Sigmoid colon (tissue), 7 donors: ENCODE measurements around the gene SMAP2. TPM values are rescaled to one million over a fixed set of nuclear protein-coding genes. Genes with fewer than 3 reads are reported as not detected.

Source experiments
- DNase-seq: peaks from one replicate; pipeline ENCODE4 v3.0.0-alpha.2; 2019
- H3K27ac ChIP-seq, 4 donors: fragments of 200-600 bp; sonication (generic); one replicate each; pipeline ENCODE4 v1.5.1; 2016 to 2019; ENCODE audit warnings: mild to moderate bottlenecking in 1 of 4
- H3K27me3 ChIP-seq, 3 donors: fragments of 200-600 bp; sonication (generic); one replicate each; pipeline ENCODE4 v1.5.1; 2019; ENCODE audit warnings: mild to moderate bottlenecking in 1 of 3
- H3K36me3 ChIP-seq, 4 donors: fragments of 200-600 bp; sonication (generic); one replicate each; pipeline ENCODE4 v1.5.1; 2016 to 2019
- H3K4me1 ChIP-seq, 4 donors: fragments of 200-600 bp; sonication (generic); one replicate each; pipeline ENCODE4 v1.5.1; 2017 to 2019
- H3K4me3 ChIP-seq, 4 donors: fragments of 200-600 bp; sonication (generic); one replicate each; pipeline ENCODE4 v1.5.1; 2017 to 2019; ENCODE audit warnings: mild to moderate bottlenecking in 2 of 4, moderate library complexity in 1 of 4
- H3K9me3 ChIP-seq, 4 donors: fragments of 200-600 bp in 3 of 4; sonication (generic) in 3 of 4; one replicate each; pipeline versions ENCODE4 v1.5.1 to v1.6.1; 2013 to 2019
- EP300 ChIP-seq, 4 donors: sonication (generic); formaldehyde crosslinking; IDR thresholded peaks; one replicate each; pipeline ENCODE4 v1.6.1; 2017; ENCODE audit warnings: antibody characterized with exemption in 4 of 4
- POLR2A ChIP-seq, 2 donors: fragments of 450-650 bp; IDR thresholded peaks; one replicate each; pipeline ENCODE4 v1.6.1; 2016; ENCODE audit warnings: antibody characterized with exemption in 2 of 2, mild to moderate bottlenecking in 2 of 2, moderate library complexity in 2 of 2
- POLR2AphosphoS5 ChIP-seq, 4 donors: sonication (generic); formaldehyde crosslinking; IDR thresholded peaks; one replicate each; pipeline ENCODE4 v1.6.1; 2017; ENCODE audit warnings: antibody characterized with exemption in 4 of 4
- WGBS, 2 donors: extraction: QIAGEN DNeasy Blood & Tissue Kit; methylation state at CpG; one replicate each; pipeline ENCODE4 v1.1.7; 2013; 5-methylcytosine and 5-hydroxymethylcytosine counted together
- intact Hi-C: fragments of 100-400 bp; cut with DNase I; formaldehyde crosslinking; loops from one replicate; pipeline ENCODE4 v1.15.1; 2023
- polyA plus RNA-seq, 3 donors: library from polyadenylated mRNA; stranded (reverse); fragments of 200-250 nt; gene quantifications; one replicate each; pipeline ENCODE4 v1.2.3, GENCODE V29; 2013
- total RNA-seq, 4 donors: library from RNA; depleted of rRNA; stranded (reverse); fragments of >200 nt; gene quantifications; one replicate each; pipeline ENCODE4 v1.1.0, GENCODE V29; 2016
- TF ChIP-seq, protein P1 (sequence below), 4 experiments: fragments of 450-650 bp in 3 of 4; fragments of 200-600 bp in 1 of 4; IDR thresholded peaks; one replicate each; pipeline ENCODE4 v1.5.1; 2016 to 2019; ENCODE audit warnings: antibody characterized with exemption in 4 of 4, mild to moderate bottlenecking in 3 of 4, moderate library complexity in 2 of 4
- donor health status: healthy with polysubstance abuse.
- donor health status: Bipolar disorder and iron deficiency.
- donor health status: healthy.

The SMAP2 gene
- total and polyA plus RNA-seq, 7 donors: 20.5 to 113 (median 24.3) TPM

DNA sequence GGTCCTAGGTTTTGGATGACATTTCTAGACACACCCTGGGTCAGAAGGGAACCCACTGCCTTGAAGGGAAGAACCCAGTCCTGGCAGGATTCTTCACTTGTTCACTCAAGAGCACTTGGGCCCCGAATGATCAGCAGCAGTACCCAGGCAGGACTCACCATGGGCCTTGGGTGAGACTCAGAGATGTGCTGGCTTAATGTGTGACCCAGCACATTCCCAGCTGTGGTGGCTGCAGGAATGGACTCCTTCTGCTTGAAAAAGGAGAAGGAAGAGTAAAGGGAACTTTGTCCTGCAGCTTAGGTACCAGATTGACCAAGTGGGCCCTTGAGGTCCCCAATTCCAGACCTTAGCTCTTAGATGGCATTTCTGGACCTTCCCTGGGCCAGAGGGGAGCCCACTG lies 12.3 kb upstream of the SMAP2 start:
- intact Hi-C loops: no loop called here
- no peaks in the 10 kb centered on the region for H3K27me3 ChIP-seq
- no peak overlapping the region for H3K27ac ChIP-seq
- peaks cover 0 to 11% (median 0%) of the 10 kb centered on the region in 4 donors for H3K9me3 ChIP-seq
- no peak for DNase-seq
- TF ChIP-seq EP300 (IDR thresholded peaks at IDR 0.05): no peak
- TF ChIP-seq, protein P1, sequence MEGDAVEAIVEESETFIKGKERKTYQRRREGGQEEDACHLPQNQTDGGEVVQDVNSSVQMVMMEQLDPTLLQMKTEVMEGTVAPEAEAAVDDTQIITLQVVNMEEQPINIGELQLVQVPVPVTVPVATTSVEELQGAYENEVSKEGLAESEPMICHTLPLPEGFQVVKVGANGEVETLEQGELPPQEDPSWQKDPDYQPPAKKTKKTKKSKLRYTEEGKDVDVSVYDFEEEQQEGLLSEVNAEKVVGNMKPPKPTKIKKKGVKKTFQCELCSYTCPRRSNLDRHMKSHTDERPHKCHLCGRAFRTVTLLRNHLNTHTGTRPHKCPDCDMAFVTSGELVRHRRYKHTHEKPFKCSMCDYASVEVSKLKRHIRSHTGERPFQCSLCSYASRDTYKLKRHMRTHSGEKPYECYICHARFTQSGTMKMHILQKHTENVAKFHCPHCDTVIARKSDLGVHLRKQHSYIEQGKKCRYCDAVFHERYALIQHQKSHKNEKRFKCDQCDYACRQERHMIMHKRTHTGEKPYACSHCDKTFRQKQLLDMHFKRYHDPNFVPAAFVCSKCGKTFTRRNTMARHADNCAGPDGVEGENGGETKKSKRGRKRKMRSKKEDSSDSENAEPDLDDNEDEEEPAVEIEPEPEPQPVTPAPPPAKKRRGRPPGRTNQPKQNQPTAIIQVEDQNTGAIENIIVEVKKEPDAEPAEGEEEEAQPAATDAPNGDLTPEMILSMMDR (IDR thresholded peaks at IDR 0.05): no peak
- no peak for TF ChIP-seq POLR2A (IDR thresholded peaks at IDR 0.05)
- TF ChIP-seq POLR2AphosphoS5 (IDR thresholded peaks at IDR 0.05): no peak
- 92 to 94% methylated on average over 1 of the region's 1 CpG for WGBS, 2 donors
- H3K4me1 ChIP-seq: no peaks in the 10 kb centered on the region
- H3K36me3 ChIP-seq: no peaks in the 10 kb centered on the region
- H3K4me3 ChIP-seq: no peak overlapping the region

DNA sequence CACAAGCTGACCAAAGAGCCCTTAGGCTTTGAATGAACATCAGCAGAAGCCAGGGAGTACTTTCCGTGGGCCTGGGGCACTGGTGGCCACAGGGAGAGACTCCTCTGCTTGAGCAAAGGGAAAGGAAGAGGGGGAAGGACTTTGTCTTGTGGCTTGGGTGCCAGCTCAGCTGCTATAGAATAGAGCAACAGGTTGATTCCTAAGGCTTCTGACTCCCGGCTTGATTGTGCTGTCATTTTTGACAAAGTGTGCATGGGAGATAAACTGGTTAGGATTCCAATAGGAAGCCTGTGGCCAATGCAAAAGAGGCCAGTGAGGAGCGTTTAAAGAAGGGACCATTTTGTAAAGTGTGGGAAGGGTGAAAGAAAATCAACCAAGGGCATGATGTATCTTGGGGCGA lies 11.9 kb upstream of the SMAP2 start:
- H3K4me1 ChIP-seq: no peaks in the 10 kb centered on the region
- no peaks in the 10 kb centered on the region for H3K27me3 ChIP-seq
- no peak overlapping the region for H3K4me3 ChIP-seq
- intact Hi-C loops: no loop called here
- TF ChIP-seq POLR2A (IDR thresholded peaks at IDR 0.05): no peak
- TF ChIP-seq EP300 (IDR thresholded peaks at IDR 0.05): no peak
- TF ChIP-seq POLR2AphosphoS5 (IDR thresholded peaks at IDR 0.05): no peak
- TF ChIP-seq, protein P1 (IDR thresholded peaks at IDR 0.05): no peak
- peaks cover 0 to 11% (median 0%) of the 10 kb centered on the region in 4 donors for H3K9me3 ChIP-seq
- no peaks in the 10 kb centered on the region for H3K36me3 ChIP-seq
- no peak for DNase-seq
- no peak overlapping the region for H3K27ac ChIP-seq
- 94 to 95% methylated on average over 4 of the region's 4 CpGs for WGBS, 2 donors

DNA sequence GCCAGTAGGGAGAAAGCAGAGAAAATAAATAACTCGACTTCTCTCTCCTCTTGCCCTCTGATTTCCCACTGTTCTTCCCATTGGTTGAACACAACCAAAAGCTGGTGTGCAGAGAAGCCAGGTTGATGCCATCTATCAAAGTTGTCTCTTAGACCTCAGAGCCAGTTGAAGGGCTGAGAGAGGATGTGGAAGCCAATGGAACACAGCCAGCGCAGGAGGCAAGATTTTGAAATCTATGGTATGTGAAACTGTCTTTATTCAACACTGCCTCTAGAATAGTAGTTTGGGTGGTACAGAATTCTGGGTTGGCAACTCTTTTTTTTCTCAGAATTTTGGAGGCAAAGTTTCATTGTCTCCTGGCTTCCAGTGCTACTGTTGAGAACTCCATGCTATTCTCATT lies 11.3 kb upstream of the SMAP2 start:
- no peaks in the 10 kb centered on the region for H3K27me3 ChIP-seq
- no peak for TF ChIP-seq POLR2A (IDR thresholded peaks at IDR 0.05)
- TF ChIP-seq, protein P1 (IDR thresholded peaks at IDR 0.05): no peak
- no peak for TF ChIP-seq POLR2AphosphoS5 (IDR thresholded peaks at IDR 0.05)
- no peak for TF ChIP-seq EP300 (IDR thresholded peaks at IDR 0.05)
- no peak overlapping the region for H3K27ac ChIP-seq
- intact Hi-C loops: no loop called here
- H3K9me3 ChIP-seq: peaks cover 0 to 11% (median 0%) of the 10 kb centered on the region in 4 donors
- H3K4me1 ChIP-seq: no peaks in the 10 kb centered on the region
- DNase-seq: no peak
- WGBS, 2 donors: 83 to 90% methylated on average over 2 of the region's 2 CpGs
- H3K4me3 ChIP-seq: no peak overlapping the region
- no peaks in the 10 kb centered on the region for H3K36me3 ChIP-seq

DNA sequence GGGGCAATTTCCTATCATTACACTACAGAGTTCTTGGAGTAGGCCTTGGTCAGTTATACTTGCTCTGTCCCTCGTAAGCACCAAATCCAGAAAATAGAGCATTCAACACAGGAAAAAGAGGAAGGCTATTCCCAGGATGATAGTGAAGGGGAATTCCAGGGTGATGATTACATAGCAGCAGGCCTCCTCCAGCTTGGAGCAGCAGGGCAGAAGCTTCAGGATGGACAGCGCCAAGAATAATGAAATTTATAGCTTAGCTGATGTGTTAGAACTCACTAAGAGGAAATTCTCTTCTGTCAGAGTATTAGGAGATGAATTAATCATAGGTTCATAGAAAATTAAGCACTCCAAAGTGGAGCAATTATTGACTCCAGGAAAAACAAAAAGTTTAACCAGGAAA lies 10.8 kb upstream of the SMAP2 start:
- Histone ChIP-seq H3K27me3 (no peaks in the 10 kb centered on the region), H3K27ac (no peak overlapping the region), H3K9me3 (peaks cover 0 to 7% (median 0%) of the 10 kb centered on the region in 4 donors), H3K4me3 (no peak overlapping the region), H3K4me1 (no peaks in the 10 kb centered on the region), H3K36me3 (no peaks in the 10 kb centered on the region)
- TF ChIP-seq POLR2A (IDR thresholded peaks at IDR 0.05): no peak
- DNase-seq: no peak
- 78 to 80% methylated on average over 2 of the region's 2 CpGs for WGBS, 2 donors
- intact Hi-C loops: no loop called here

DNA sequence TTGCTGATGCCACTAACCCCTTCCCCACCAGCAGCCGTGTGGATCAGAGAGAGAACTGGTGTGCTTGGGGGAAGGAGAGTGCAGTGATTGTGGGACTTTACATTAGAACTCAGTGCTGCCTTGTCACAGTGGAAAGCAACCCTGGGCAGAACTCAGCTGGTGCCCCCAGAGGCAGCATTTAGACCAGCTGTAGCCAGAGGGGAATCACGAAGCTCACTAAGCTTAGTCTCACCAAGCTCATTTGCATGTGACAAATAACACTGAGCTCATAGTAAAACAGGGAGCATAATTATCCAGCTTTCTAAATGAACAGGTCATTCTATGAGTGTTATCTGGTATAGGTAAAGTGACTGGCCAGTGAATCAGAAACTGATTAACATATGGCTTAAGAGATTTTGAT lies 9.8 kb upstream of the SMAP2 start:
- H3K27me3 ChIP-seq: no peaks in the 10 kb centered on the region
- no peaks in the 10 kb centered on the region for H3K36me3 ChIP-seq
- H3K27ac ChIP-seq: no peak overlapping the region
- H3K4me3 ChIP-seq: no peak overlapping the region
- WGBS, 2 donors: 50 to 72% methylated on average over 2 of the region's 2 CpGs
- intact Hi-C loops: no loop called here
- no peaks in the 10 kb centered on the region for H3K9me3 ChIP-seq
- H3K4me1 ChIP-seq: no peaks in the 10 kb centered on the region
- TF ChIP-seq, protein P1 (IDR thresholded peaks at IDR 0.05): no peak
- DNase-seq: no peak
